Stimulated activated CD8-positive, alpha-beta memory T cell treated with anti-CD3 and anti-CD28 coated beads, Interleukin-12 subunit alpha, Interleukin-12 subunit beta, amount 100 ng/mL, for 24 hours (primary cell): ENCODE data around the gene TRPM2.
"Not testable (repeated sequence)": the region's sequence is repeated elsewhere in the genome, so short reads cannot be mapped to it uniquely, and the experiment has no call there.

Experiments
- DNase-seq: peaks from one replicate; pipeline ENCODE4 v3.0.0-alpha.2; 2020; ENCODE audit errors: extremely low read depth

Gene TRPM2

GRCh38 chr21:44335266-44336059 is 18.0 kb upstream of the TRPM2 start:
- no peak for DNase-seq

- no peak for DNase-seq
Measured at GRCh38 chr21:44337449-44337848, 16.0 kb upstream of the TRPM2 start.

- DNase-seq, result no peak
Measured at GRCh38 chr21:44337941-44338895, 15.2 kb upstream of the TRPM2 start.

- peak; percentile 88 for DNase-seq
Measured at GRCh38 chr21:44338971-44339910, 14.2 kb upstream of the TRPM2 start, which contains the start of gene CFAP410. TSS of gene CFAP410 (minus strand) at chr21:44339390. CDS start at chr21:44339194, 196 bp downstream.

GRCh38 chr21:44341726-44342458 is 11.5 kb upstream of the TRPM2 start:
- DNase-seq, result not testable (repeated sequence)

GRCh38 chr21:44342981-44343380 is 10.4 kb upstream of the TRPM2 start:
- DNase-seq, result not testable (repeated sequence)

GRCh38 chr21:44344541-44345183 is 8.8 kb upstream of the TRPM2 start:
- no peak for DNase-seq

GRCh38 chr21:44345495-44345894 is 7.9 kb upstream of the TRPM2 start:
- no peak for DNase-seq

GRCh38 chr21:44347911-44348451 is 5.4 kb upstream of the TRPM2 start:
- DNase-seq, result no peak

GRCh38 chr21:44348861-44349260 is 4.6 kb upstream of the TRPM2 start:
- DNase-seq, result no peak

- DNase-seq, result no peak
Measured at GRCh38 chr21:44349416-44349846, 4.0 kb upstream of the TRPM2 start.

GRCh38 chr21:44349847-44350772 is 3.3 kb upstream of the TRPM2 start:
- DNase-seq, result no peak

- DNase-seq, result no peak
Measured at GRCh38 chr21:44350773-44351481, 2.5 kb upstream of the TRPM2 start.

GRCh38 chr21:44351535-44352252 is 1.7 kb upstream of the TRPM2 start:
- DNase-seq, result no peak

- no peak for DNase-seq
Measured at GRCh38 chr21:44352253-44352860, 1.1 kb upstream of the TRPM2 start.

GRCh38 chr21:44354001-44354405 is 582 bp downstream of the TRPM2 start:
- DNase-seq, result no peak
